GDM1 (cell line): ENCODE results near the gene RBFOX2.
"Not testable (repeated sequence)": the region's sequence is repeated elsewhere in the genome, so short reads cannot be mapped to it uniquely, and the experiment has no call there.

ENCODE experiments used
- DNase-seq: peaks from one replicate; lab custom pipeline; 2025; lab: John Stamatoyannopoulos, UW

The RBFOX2 gene

DNA sequence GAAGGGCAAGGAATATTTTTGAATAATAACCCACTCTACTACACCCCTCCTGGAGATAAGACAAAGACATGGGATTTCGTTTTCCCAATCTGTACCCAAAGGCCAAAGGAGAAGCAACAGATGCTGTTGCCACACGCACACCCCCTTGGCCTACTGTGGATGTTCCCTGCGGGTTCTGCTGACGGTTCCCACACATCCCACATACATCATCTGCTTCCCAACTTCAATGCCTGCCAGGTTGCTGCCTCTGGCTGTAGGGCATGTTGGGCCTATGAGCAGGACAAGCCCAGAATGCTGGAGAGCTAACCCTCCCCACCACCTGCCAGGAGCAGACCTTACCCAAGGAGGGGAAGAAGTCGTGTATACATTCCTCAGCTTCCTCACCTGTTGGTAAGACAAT lies 13.6 kb upstream of the RBFOX2 start:
- DNase-seq = no peak

DNA sequence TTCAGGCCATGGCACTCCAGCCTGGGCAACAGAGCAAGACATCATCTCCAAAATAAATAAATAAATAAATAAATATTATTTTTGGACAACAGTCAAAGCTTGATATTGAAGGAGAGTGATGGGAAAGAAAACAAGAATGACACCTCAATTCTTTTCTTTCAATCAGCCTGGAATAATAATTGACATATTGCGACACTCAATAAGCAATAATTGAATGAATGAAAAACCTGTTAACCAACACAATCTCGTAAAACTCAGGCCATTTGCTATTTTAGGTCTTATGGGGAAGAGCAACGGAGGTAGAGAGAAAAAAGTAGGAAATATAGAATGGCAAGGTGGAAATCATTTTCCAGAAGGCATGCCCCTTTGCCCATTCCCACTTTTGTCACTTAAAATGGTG lies 10.5 kb upstream of the RBFOX2 start:
- DNase-seq = no peak

DNA sequence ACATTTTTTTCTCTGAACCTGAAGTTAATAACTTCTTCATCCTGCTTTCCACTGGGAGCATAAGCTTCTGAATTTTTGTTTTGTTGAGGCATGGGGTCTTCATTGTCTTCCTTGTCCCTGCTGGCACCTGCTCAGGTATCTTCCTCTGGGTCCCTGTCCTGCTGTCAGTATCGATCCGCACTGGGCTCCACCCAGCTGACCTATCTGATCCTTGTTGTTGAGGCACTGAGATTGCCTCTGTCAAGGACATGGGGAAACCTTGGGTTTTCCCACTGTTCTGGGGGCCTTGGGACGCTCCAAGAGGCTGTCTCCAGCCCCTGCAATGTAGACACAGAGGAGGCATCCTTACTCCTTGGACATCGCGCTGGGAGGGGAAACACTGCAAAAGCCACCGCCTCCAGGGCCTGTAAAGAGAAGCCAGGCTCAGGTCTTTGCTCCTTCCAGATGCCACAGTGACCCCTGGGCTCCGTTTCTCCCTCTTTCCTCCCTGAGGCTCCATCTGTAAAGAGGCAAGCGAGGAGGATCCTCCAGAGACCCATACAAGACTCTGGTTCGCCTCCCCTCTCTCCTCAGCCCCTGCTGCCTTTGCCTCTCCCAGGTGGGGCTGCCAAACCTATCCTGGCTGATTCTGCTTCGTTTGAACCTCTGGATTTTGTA lies 8.6 kb upstream of the RBFOX2 start:
- DNase-seq = no peak

DNA sequence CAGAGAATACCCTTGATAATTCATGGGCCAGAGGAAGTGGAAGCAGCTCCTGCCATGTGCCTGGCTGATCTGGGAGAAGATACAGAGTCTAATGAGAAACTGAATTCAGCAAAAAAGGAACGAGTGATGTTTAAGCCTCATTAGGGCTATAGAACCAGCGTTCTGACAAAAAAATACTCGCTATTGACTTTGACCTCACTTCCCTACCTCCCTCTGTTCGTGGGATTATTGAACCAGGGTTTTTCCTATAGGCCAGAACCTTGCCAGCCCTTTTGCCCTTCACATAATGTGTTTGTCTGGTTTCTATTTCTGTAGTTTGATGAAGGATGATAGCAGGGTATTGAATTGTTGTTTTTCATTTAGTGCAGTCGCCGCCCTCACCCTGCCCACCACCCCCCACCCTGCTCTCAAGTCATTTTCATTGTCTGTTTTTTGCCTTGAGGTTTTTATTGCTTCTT lies 7.6 kb upstream of the RBFOX2 start:
- no peak for DNase-seq

DNA sequence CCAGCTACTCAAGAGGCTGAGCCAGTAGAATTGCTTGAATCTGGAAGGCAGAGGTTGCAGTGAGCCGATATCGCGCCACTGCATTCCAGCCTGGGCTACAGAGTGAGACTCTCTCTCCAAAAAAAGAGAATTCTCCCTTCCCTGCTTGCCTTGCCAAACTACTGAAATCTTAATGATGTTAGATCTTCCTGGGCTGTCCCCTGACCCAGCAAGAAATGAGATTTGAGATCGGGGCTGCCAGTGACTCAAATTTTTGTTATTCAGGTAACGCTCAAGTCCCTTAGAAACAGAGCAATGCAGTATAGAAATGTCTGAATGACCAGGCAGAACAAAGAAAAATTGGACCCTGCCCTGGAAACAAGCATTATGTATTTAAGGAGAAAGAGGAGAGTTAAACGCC lies 4.0 kb upstream of the RBFOX2 start:
- no peak for DNase-seq

DNA sequence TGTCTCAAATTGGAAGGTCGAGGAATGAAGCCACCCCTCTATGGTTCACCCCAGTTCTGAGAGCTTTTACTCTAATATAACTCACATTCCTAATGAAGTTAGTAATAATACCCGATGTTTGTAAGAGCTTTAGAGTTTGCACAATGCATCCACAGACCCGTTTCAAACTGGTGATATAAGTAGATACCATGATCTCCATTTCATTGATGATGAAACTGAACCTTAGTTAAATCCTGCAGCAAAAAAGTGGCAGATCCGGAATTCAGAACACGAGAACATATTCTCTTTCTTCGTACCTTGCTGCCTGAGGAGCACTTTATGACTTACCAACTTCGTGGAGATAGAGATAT lies 757 bp upstream of the RBFOX2 start:
- no peak for DNase-seq

DNA sequence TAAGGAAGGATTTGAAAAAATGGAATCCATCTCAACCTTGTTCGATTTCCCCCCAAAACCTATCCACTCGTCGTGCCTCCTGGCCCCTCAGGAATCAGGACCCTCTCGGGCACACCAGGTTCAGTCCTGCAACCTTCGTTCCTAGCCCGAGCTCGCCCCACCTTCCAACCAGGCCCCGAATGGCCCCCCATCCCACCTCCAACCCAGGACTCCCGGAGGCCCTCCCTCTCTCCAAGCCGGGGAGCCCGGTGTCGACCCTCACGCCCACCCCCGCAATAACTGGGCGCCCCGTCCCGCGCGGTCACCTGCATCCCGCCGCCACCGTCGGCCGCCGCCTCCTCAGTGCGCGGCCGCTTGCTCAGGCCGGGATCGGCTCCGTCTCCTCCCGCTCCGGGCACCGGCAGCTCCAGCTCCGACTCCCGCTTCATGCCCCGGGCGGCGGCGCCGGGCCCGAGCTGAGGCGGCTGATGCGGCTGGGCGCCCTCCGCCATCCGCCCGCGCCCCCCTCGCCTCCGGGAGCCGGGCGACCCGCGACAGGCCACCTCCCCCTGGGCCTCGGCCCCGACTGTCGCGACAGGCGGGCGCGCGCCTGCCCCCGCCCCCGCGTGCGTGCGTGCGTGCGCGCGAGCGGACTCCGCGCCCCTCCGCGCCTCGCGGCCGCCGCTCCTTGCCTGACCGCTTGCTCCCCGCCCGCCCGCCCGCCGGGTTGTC lies 534 bp downstream of the RBFOX2 start:
- DNase-seq = no peak

DNA sequence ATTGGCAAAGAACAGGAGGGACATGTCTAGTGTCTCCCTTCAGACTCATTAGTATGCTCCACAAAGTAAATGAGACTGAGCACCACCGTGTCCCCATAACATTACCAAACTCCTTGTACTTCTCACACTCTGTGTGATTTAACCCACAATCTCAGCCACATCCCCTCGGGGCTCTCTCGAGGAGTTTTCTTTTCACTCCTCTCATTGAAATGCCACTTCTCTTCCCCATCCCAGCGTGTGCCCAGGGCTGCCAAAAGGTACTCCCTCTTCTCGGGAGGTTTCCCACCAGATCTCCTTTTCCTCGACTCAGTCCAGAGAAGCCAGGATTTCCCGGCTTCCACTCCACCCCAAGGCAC lies 1.1 kb downstream of the RBFOX2 start:
- no peak for DNase-seq

DNA sequence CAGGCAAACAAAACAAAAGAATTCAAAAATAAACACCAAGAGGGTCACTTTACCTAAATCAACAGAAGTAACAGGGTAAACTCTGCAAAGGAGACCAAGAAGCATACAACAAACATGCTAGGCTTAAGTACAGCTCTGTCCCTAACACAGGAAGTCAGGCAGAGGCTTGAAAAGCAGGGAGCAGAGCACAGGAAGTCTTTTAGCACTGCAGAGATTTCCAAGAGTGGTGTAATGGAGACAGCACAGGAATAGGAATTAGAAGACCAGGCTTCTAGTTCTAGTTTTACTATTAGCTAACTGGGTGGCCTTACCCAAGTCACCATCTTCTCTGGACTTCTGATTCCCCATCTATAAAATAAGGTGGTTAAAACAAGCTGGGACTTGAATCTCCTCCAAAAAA lies 1.9 kb downstream of the RBFOX2 start:
- DNase-seq = no peak

DNA sequence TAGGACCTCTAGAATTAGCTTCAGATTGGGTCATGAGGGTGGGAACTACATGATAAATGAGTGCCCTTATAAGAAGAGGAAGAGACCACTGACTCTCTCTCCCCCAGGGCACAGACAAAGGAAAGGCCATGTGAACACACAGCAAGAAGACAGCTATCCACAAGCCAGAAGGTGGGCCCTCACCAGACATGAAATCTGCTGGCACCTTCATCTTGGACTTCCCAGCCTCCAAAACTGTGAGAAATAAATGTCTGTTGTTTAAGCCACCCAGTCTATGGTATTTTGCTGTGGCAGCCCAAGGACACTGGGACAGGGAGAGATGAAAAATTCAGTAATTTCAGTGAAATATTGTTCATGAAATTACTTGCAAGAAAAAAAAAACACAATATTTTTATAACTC lies 5.9 kb downstream of the RBFOX2 start:
- no peak for DNase-seq

DNA sequence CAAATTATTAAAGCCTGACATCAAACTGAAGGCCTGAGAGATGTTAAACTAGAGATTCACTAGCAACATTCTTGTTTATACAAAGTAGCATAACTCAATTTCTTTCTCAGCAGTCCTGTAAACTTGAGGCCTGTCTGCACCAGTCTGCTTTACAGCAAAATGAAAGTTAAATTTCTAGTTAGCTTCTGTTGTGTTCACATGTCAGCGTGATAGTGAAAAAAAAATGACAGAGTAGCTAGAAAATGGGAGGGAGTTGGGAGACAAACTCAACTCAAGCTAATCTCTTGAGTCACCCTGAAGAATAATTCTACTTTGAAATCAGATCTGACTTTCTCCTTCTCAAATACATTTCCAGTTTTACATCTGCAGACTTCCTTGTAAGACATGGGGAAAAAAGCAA lies 6.5 kb downstream of the RBFOX2 start:
- DNase-seq = no peak

DNA sequence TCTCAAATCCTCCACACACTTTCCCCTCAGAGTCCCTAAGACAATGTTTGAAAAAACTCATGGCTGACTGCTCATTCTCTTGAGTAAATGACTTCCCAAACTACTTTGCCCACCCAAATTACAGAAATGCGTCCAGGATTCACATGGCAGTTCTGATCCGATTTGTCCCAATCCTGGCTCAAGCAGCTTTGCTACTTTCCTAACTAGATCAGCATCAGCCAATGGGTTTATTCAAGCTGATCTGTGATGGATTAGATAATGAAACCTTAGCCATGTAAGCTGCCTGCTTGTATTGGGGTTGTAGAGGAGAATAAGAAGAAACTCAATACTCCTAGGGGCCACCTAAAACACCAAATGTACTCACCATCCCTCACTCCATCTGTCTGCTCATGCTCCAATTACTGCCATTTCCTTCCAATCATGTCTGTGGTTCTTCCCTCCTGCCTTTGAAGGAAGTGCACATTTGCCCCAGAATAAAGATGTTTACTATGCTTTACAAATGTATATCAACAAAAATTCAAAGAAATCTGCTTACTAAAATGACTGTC lies 6.9 kb downstream of the RBFOX2 start:
- DNase-seq = no peak

DNA sequence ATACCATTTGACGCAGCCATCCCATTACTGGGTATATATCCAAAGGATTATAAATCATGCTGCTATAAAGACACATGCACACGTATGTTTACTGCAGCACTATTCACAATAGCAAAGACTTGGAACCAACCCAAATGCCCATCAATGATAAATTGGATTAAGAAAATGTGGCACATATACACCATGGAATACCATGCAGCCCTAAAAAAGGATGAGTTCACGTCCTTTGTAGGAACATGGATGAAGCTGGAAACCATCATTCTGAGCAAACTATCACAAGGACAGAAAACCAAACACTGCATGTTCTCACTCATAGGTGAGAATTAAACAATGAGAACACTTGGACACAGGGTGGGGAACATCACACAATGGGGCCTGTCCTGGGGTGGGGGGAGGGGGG lies 7.8 kb downstream of the RBFOX2 start:
- not testable (repeated sequence) for DNase-seq

DNA sequence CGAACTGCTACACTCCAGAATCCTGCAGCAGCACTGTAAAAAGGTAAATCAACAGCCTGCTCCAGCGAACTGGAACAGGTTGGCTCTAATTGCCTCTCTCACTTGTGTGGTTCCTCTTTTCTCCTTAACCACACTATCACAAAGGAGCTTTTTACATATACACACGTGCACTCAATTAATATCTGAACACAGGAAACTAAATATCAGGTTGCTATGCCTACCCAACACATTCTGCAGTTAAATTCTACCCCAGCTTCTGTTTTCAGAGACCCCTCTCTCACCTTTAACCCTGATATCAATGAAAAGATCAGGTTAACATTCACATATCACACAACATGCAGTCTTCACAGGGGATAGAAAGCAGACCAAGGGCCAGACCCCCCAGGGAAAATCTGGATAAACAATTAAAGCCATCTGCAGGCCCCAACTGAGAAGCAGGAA lies 11.0 kb downstream of the RBFOX2 start:
- no peak for DNase-seq

DNA sequence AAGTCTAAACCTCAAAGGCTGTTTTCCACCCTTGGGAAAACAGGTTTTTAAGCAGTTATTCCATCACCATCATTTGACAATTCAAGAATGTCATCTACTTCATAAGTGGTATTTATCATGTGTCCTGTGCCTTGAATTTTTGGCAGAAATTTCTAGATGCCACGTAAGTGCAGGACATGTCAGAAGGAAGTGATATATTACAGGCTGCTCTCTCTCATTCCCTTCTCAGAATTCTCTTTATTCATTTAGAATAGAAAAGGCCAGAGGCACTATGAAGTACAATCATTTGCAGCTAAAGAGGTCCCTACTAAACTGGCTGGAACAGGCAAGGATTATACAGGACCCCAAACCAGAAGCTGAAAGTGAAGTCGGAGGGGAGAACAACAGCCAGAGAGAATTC lies 11.9 kb downstream of the RBFOX2 start:
- DNase-seq = no peak

DNA sequence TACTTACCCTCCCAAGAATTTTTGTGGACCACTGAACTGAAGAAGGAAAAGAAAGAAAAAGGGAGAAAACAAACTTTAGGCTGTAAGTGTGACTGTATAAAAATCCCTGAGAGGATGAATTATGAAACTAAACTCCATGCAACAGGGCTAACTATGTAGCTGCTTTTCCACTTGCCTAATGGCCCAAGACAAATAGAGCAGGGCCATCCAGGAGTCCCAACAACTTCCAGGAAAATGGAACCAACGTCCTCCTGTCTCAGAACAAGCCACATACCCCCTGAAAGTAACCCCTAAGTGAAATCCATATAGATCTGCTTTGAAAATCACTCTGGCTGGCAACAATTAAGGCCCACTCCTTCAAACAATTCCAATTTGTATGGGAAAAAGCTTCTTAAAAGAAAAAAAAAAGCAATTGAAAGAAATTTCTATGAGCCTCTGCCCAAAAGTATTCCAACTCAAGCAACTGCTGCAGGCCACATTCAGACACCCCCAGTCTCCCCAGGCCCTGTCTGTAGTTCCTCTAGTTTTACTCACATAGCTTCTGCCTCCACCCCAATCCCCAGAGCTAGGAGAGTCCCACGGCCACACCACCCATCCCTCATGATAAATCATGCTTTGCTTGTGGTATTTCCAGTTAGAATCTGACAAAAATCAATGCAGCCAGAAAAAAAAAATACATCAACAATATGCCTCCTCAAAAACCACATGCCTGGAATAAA lies 12.7 kb downstream of the RBFOX2 start:
- DNase-seq = no peak

DNA sequence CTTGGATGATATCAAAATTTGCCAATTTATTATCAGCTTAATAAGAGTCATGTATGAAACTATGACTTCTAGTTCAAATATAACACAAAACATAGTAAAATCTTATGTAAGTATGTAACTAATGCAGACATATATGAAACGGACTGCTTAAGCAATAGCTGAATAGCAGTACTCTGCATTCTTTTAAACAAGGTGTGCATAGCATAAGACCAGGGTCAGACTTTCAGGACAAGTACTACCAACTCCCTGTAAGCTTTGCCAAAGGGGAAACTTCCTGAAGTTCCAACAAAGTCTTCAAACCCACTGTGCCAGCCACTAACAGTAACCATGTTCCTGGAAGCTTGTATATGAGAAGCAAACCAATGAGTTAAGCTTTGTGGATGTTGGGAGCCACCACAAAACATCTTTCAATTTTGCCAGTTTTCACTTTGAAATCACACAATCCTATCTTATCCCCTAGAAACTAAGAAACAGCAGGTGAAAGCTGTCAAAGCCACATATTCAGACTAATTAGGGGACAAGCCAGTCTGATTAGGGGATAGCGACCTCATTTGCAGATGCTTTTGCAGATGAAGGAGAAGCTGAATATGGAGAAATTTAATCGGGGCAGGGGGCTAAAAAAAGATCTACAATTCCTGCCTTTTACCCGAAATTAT lies 13.3 kb downstream of the RBFOX2 start:
- DNase-seq = no peak

DNA sequence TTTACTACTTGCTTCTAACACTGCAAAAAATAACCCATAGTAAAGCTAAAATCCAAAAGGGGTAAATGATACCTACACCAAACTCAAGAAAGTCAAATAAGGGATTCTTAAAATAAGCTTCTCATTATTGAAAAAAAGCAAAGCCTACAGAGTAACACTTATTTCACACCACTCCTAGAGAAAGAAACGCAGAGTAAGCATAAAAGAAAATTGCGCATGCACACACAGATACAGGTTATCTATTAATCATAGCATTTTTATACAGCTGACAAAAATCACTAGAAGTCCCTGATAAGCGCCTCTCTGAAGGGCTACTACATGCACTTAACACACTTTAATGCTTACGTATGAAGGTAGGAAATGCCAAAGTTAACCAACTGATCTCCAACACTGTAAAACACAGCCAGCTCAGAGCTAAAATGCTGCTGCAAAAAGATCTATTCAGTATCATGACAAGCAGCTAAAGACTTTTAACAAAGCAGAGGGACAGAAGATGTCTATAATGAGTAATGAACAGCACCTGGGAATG lies 14.0 kb downstream of the RBFOX2 start:
- no peak for DNase-seq

DNA sequence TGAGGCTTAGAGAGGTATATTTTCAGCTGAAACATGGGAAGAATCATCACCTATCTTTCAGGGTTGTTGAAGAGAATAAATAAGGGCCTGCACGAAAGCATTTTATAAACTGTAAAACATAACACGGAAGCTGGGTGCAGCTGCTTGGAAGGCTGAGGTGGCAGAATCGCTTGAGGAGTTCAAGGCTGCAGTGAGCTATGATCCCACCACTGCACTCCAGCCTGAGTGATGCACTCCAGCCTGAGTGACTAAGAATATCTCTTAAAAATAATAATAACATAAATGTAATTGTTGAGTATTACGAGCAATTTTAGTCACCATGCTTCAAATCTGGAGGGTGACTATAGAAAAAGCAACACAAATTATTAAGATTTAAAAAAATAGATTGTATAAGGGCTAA lies 16.3 kb downstream of the RBFOX2 start:
- no peak for DNase-seq

DNA sequence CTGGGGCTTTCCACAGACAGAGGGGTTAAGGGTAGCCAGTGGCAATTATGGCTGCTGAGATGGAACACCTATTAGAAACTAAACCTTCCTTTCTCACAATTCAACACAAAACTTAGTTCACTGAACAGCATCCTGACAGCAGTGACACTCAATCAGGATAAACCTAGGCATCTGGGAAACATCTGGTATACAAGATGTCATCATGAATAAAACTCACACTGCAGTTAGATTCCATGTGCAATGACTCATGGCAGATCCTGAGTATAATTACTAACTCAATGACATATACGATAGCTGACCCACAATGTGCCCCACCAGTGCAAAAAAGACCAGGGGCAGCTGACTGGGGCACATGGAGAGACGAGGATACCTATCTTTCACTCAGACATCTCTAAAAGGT lies 17.7 kb downstream of the RBFOX2 start:
- DNase-seq = no peak

DNA sequence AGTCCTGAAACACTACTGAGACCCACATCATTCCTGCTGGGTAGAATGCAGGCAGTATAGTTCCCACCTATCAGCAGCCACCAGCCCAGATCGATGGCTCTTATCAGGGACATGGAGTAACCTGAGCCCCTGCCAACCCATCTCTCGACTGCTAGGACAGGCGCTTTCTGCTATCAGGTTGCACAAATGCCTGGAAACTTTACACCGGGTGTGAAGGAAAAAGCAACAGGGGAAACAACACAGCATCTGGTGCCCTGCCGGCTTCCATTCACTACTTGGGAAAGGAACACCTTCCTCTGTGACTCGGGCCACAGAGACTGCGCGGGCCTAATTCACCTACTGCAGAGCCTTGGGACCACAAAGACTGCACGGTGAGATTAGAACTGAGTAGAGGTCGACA lies 18.5 kb downstream of the RBFOX2 start:
- DNase-seq = no peak

DNA sequence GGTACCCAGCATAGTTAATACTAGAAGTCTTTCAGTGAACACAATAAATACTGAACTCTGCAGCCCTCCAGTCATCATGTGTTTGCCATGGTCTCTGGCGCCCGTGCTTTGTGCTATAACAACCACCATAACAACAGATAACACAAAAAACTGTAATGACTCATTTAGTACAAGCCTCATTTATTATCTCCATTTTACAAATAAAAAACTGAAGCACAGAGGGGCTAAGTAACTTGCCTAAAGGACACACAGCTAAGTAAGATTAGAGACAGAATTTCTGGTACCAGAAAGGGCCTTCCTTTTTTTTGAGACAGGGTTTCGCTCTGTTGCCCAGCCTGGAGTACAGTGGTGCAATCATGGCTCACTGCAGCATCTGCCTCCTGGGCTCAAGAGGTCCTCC lies 19.5 kb downstream of the RBFOX2 start:
- no peak for DNase-seq
